ENCODE data around the gene PTHLH. TPM values are rescaled to one million over a fixed set of nuclear protein-coding genes. Genes with fewer than 3 reads are reported as not detected.
A peak's percentile ranks its signal among the peaks of the same experiment; 100 is the strongest.

PTHLH gene
- total RNA-seq (2014; rRNA removed; shearing (Covaris generic)) = 0.46 and 1.6 TPM in 2 replicates

GRCh38 chr12:27972721-27973120 is at the start of gene PTHLH:
PTHLH (minus strand) TSS chr12:27972733; CDS start chr12:27969494, 3,239 bp downstream.
- no peak for DNase-seq (ENCODE audit: low spot score)

DNA sequence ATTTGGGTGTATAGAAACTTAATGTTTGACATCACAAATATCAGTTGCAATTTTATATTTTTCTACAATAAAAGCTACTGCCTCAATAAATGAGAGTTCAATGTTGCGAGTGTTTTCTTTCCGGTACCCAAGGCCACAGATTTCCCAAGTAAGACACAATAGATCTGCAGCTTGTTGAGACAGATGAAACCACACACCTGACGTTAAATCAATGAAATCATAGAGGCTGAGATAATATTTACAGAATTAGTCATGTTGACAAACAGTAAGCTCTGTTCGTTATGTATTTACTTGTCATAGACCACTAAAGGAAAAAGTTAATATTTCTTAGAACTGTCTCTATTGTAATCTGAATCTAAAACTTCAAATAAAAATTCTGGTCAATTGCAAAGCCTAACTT is 49.2 kb upstream of the PTHLH start:
- peak; percentile 25 for DNase-seq (ENCODE audit: low spot score)

DNA sequence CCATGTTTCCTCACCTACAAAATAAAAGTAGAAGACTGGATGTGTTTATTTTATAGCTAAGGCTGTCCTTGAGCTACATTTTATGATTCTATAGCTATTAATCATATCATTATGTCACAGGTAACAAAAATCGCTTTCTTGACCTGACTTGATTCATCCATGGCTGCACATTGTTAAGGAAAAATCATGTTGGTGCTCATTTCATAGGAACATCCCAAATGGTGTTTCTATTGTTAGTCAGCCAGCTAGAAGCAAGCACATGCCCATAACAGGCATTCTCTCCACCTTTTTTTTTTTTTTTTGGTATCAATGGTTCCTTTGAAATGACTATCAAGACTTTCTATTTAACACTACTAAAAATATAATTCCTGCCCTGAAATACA is 45.3 kb upstream of the PTHLH start:
- DNase-seq (ENCODE audit: low spot score) = no peak

DNA sequence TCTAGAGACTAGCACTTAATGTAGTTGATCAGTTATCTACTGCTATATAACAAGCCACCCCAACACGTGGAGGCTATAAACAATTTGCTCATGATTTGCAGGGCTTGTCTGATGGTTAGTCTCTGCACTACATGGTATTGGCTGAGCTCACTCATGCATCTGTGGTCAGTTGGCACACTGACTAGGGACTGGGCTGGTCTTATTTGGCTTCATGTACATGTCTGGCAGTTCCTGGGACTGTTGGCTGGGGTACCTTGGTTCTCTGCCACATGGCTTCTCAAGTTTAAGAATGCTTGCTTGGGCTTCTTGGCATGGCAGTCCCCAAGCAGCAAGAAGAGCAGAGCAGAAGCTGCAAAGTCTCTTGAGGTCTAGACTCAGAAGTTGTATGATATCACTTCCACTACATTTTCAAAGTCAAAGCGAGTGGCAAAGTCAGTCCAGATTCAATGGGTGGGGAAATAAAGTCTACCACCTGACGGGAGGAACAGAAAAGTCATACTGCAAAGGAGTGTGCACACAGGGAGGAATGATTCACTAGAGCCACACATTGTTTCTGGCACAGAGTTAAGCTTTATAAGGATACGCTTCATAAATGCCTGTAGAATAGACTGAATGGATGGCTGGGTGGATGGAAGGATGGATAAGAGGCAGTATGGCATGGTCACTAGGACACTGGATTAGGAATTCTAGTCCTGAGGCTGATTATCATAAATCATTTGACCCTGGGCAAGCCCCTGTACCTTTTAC is 44.8 kb upstream of the PTHLH start:
- no peak for DNase-seq (ENCODE audit: low spot score)

- no peak for DNase-seq (ENCODE audit: low spot score)
Observed at GRCh38 chr12:28015165-28015564, 42.6 kb upstream of the PTHLH start.

DNA sequence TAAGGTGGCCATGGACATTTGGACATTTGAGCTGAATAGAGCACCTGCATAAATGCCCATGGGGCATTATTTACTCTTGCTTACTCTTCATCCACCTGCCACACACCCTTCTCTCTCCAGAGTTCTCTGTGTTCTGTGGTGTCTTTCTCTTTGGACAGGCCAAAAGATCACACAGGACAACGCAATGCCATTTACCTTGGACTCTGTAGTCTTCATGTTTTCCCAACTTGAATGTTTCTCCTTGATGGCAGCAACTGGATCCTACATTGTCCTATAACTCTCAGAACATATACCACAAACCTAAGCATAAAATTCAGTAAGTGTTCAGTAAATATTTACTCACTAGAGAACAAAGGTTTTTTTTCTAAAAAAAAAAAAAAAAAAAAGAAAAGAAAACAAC is 41.7 kb upstream of the PTHLH start:
- no peak for DNase-seq (ENCODE audit: low spot score)

- DNase-seq (ENCODE audit: low spot score) = no peak
Observed at GRCh38 chr12:28012333-28012918, 39.9 kb upstream of the PTHLH start.

DNA sequence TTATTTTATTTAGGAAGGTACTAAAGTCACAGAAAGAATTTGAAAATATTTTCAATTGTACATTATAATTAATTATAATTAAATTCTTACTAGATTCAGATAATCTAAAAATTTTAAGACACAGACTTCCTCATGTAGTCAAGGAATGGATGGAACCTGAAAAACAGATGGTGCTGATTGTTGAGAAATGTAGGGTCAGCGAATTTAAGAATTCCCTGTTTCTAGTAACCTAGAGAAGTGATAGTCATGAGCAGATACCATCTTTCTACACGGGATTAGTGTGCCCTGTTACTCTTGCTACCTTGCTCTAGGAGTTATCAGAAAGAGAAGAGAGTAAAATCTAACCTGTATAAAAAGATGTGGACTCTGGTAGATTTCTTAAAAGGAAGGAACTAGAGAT is 37.5 kb upstream of the PTHLH start:
- no peak for DNase-seq (ENCODE audit: low spot score)

DNA sequence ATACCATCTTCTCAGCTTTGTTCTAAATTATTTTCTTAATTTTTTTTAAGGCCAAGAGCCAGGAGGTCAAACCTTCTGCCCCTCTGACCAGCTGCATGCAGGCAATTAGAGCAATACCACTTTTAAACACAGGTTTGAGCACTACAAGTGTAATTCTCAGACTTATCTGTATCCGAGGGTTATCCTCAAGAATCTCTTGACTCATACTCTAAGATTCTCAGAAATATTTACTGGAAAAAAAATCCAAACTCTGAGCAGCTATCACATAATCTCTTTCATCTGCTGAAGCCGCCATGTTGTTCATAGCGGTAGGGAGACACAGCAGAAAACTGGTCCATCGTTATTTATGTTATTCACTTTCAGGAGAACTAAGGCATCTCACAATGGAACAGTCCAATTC is 27.4 kb upstream of the PTHLH start:
- DNase-seq (ENCODE audit: low spot score) = no peak

- DNase-seq (ENCODE audit: low spot score) = no peak
Observed at GRCh38 chr12:27999521-27999920, 27.0 kb upstream of the PTHLH start.

DNA sequence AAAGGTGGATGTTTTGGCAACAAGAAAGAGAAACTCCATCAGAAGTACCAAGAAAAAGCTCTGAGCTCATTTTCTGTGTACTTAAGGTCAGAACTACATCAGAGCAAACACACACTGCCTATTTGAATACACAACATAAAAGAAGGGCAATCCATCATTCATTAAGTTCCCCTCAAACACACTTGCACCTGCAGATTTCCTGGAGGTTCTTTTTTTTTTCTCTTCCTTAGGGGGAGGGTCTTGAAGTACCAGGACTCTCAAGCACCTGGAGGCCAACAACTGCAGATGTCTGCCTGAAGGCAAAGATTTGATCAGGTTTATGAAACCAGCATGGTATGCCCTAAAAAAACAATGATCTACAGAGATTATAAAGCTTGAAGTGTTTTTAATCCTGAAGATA is 26.1 kb upstream of the PTHLH start:
- no peak for DNase-seq (ENCODE audit: low spot score)

GRCh38 chr12:27998170-27998569 is 25.6 kb upstream of the PTHLH start:
- no peak for DNase-seq (ENCODE audit: low spot score)

DNA sequence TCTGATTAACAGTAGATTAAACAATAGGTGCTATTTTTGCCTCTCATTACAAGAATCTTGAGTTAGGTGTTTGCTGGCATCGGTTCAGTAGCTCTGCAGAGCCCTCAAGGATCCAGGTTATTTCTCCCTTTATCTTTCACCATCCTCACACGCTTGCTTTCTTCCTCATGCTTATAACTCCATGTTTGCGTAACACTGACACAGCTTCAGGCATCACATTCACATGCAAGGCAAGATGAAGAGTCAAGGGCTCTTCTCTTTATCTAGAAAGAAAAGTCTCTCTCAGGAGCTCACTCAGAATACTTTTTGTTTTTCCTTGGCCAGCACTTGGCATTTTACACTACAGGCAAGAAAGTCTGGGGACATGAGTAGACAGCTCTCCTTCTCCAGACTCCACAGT is 24.2 kb upstream of the PTHLH start:
- no peak for DNase-seq (ENCODE audit: low spot score)

GRCh38 chr12:27995406-27995805 is 22.9 kb upstream of the PTHLH start:
- DNase-seq (ENCODE audit: low spot score) = no peak

GRCh38 chr12:27988594-27989233 is 16.2 kb upstream of the PTHLH start:
- no peak for DNase-seq (ENCODE audit: low spot score)

GRCh38 chr12:27987331-27987730 is 14.8 kb upstream of the PTHLH start:
- DNase-seq (ENCODE audit: low spot score) = no peak

DNA sequence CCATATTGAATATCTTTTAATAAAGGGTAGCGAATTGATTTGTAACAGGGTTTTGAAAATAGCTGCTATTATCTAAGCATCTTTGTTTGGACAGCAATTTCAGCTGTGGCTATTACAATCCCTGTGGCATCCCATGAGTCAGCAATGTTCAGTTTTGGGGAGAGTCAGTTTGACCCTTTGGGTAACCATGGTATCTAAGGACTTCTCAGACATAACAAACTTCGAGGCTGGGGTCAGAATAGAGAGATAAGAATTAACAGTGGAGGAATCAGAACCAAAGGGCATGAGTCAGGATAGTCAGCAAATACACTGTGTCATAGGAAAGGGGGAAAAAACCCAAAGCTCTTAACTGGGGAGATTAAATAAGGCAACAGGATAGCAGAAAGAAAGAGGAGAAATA is 11.7 kb upstream of the PTHLH start:
- DNase-seq (ENCODE audit: low spot score) = no peak

GRCh38 chr12:27982951-27983350 is 10.4 kb upstream of the PTHLH start:
- DNase-seq (ENCODE audit: low spot score) = no peak

DNA sequence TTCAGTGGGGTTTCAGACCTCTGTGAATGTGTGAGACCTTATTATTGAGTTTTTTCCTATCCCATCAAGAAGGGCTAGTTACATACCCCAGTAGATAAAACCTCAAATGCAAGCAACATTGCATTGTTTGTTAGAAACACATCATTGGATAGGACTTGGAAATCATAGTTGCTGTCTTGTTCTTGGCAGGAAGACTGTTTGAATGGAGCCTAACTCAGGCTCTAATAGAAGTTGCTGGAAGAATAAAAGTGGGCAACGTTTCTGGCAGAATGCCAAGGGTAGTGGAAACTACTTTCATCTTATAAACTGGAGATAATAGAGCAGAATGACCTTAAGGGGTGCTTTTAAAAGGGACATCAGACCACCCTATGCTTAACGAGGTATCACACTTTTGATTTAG is 9.9 kb upstream of the PTHLH start:
- DNase-seq (ENCODE audit: low spot score) = no peak

GRCh38 chr12:27981874-27982273 is 9.3 kb upstream of the PTHLH start:
- no peak for DNase-seq (ENCODE audit: low spot score)

- DNase-seq (ENCODE audit: low spot score) = no peak
Observed at GRCh38 chr12:27979145-27979544, 6.6 kb upstream of the PTHLH start.

- peak; percentile 40 for DNase-seq (ENCODE audit: low spot score)
Observed at GRCh38 chr12:27975222-27976136, 2.9 kb upstream of the PTHLH start.
